Endothelial cell (in vitro differentiated cells): Measurements from ENCODE around the gene PLA2G5. TPM values are rescaled to one million over a fixed set of nuclear protein-coding genes. Genes with fewer than 3 reads are reported as not detected.
"Not testable (repeated sequence)": the region's sequence is repeated elsewhere in the genome, so short reads cannot be mapped to it uniquely, and the experiment has no call there.

Experiments
- DNase-seq: peaks from one replicate; pipeline ENCODE4 v3.0.0; 2021; ENCODE audit warnings: low spot score
- H3K27ac Mint-ChIP-seq: one replicate; pipeline ENCODE4 v1.8.0; 2021; ENCODE audit warnings: mixed read lengths, inconsistent platforms; ENCODE audit not compliant: unreplicated experiment
- H3K27me3 Mint-ChIP-seq: one replicate; pipeline ENCODE4 v1.8.0; 2021; ENCODE audit warnings: mild to moderate bottlenecking, moderate library complexity, mixed read lengths, inconsistent platforms; ENCODE audit not compliant: unreplicated experiment
- H3K36me3 Mint-ChIP-seq: one replicate; pipeline ENCODE4 v1.8.0; 2021; ENCODE audit warnings: mild to moderate bottlenecking, low read depth, mixed read lengths, inconsistent platforms; ENCODE audit not compliant: unreplicated experiment
- H3K4me1 Mint-ChIP-seq: one replicate; pipeline ENCODE4 v1.8.0; 2021; ENCODE audit warnings: mild to moderate bottlenecking, mixed read lengths, inconsistent platforms; ENCODE audit not compliant: unreplicated experiment
- H3K4me3 Mint-ChIP-seq: one replicate; pipeline ENCODE4 v1.8.0; 2021; ENCODE audit warnings: mild to moderate bottlenecking, mixed read lengths, inconsistent platforms; ENCODE audit not compliant: unreplicated experiment
- H3K9me3 Mint-ChIP-seq: one replicate; pipeline ENCODE4 v1.8.0; 2021; ENCODE audit warnings: mixed read lengths, inconsistent platforms; ENCODE audit not compliant: unreplicated experiment
- CTCF ChIP-seq: fragments of 200-600 bp; sonication (generic); IDR thresholded peaks from one replicate; pipeline ENCODE4 v1.5.0; 2021; ENCODE audit warnings: antibody characterized with exemption; ENCODE audit not compliant: unreplicated experiment
- total RNA-seq: library from RNA; stranded (reverse); fragmentation: NEBNext Ultra II Directional; extraction: Animal tissue kit (Norgen Biotek cat#: 25700); gene quantifications from one replicate; pipeline ENCODE4 v1.2.1, GENCODE V29; 2021; ENCODE audit not compliant: unreplicated experiment

PLA2G5 gene
- total RNA-seq, 1 donor from 2014 or later, result 0.77 TPM

- peaks cover 8% of the 10 kb centered on the region for H3K36me3 Mint-ChIP-seq
- no peaks in the 10 kb centered on the region for H3K4me1 Mint-ChIP-seq
- no peak for DNase-seq
- H3K9me3 Mint-ChIP-seq, result peaks cover 9% of the 10 kb centered on the region
- peaks cover 2% of the 10 kb centered on the region for H3K27me3 Mint-ChIP-seq
- H3K27ac Mint-ChIP-seq, result no peak overlapping the region
- no peak for TF ChIP-seq CTCF
- no peak overlapping the region for H3K4me3 Mint-ChIP-seq
Measured at GRCh38 chr1:20052386-20052785, 17.6 kb upstream of the PLA2G5 start.

- Mint-ChIP-seq H3K9me3 (peaks cover 9% of the 10 kb centered on the region), H3K4me1 (no peaks in the 10 kb centered on the region), H3K27ac (no peak overlapping the region), H3K36me3 (peaks cover under 1% of the 10 kb centered on the region), H3K27me3 (peaks cover 2% of the 10 kb centered on the region), H3K4me3 (no peak overlapping the region)
- DNase-seq, result no peak
- TF ChIP-seq CTCF, result no peak
Measured at GRCh38 chr1:20057886-20058420, 12.0 kb upstream of the PLA2G5 start.

- no peak for TF ChIP-seq CTCF
- peaks cover 7% of the 10 kb centered on the region for H3K9me3 Mint-ChIP-seq
- H3K4me1 Mint-ChIP-seq, result no peaks in the 10 kb centered on the region
- H3K4me3 Mint-ChIP-seq, result no peak overlapping the region
- peaks cover 2% of the 10 kb centered on the region for H3K27me3 Mint-ChIP-seq
- H3K27ac Mint-ChIP-seq, result no peak overlapping the region
- DNase-seq, result no peak
- H3K36me3 Mint-ChIP-seq, result no peaks in the 10 kb centered on the region
Measured at GRCh38 chr1:20058531-20058930, 11.5 kb upstream of the PLA2G5 start.

GRCh38 chr1:20059847-20060246, 10.1 kb upstream of the PLA2G5 start:
- H3K4me3 Mint-ChIP-seq, result no peak overlapping the region
- no peak for DNase-seq
- H3K4me1 Mint-ChIP-seq, result no peaks in the 10 kb centered on the region
- no peak for TF ChIP-seq CTCF
- H3K36me3 Mint-ChIP-seq, result no peaks in the 10 kb centered on the region
- H3K27me3 Mint-ChIP-seq, result peaks cover 2% of the 10 kb centered on the region
- H3K27ac Mint-ChIP-seq, result no peak overlapping the region
- H3K9me3 Mint-ChIP-seq, result peaks cover 5% of the 10 kb centered on the region

GRCh38 chr1:20060791-20061190, 9.2 kb upstream of the PLA2G5 start:
- not testable (repeated sequence) for H3K4me1 Mint-ChIP-seq, H3K27me3 Mint-ChIP-seq, H3K4me3 Mint-ChIP-seq, H3K27ac Mint-ChIP-seq, DNase-seq, H3K36me3 Mint-ChIP-seq, H3K9me3 Mint-ChIP-seq
